ENCODE data around the gene PATE4.
"Not testable (repeated sequence)": the region's sequence is repeated elsewhere in the genome, so short reads cannot be mapped to it uniquely, and the experiment has no call there.

PATE4 gene, protein sequence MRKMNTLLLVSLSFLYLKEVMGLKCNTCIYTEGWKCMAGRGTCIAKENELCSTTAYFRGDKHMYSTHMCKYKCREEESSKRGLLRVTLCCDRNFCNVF

DNA sequence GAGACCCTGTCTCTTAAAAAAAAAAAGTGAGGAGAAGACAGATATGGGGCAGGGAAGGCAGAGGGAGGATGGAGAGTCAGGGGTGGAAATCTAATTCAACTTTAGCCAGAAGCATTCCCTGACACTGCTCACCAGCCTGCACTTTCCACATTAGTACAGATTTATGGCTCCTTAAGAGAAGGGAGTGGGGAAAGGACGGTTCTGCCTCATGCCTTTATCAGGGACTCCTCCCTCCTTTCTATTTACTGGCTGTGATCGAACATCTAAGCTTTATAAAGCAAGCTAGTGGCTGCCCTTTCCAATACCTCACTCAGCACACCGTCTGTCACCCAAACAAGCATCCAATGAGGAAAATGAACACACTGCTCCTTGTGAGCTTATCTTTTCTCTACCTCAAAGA is at the start of gene PATE4:
PATE4 (plus strand) TSS at position 301 of the 400 bp plus-strand sequence; CDS start at position 345, 44 bp downstream.
- DNase-seq = no peak

DNA sequence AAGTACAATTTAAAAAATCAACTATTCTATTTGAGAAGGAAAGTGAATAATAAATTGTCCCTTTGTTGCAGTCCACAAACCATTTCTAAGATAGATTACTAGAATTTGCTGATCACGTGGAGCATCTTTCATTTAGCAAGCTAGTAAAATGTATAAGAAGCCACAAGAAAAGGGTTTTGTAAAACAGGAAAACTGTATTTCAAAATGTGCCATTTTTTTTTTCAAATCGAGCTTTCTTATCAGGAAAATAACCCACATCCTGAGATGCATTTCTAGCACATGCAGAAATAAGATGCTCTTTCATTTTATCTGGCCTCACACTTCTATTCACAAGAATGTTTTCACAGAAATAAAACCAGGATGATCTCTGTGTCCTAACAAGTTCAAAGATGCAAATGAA is 48.4 kb upstream of the PATE4 start:
- no peak for DNase-seq

DNA sequence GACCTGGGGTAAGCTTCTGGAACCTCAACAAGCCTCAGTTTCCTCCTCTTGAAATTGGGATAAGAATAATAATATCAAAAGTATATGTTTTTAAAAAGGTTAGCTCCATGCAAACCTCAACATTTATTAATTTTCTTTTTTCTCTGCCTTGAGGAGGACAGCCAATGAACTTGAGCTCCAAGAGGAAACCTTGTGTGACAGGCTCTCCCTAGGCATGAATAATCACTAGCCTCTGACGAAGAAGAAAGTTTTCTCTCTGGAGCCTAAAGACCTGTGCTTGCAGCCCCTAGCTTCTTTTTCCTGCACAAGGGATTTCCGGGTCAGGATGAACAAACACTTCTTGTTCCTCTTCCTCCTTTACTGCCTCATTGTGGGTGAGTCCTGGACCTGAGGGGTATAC is 45.3 kb upstream of the PATE4 start, which contains the start of gene PATE3:
PATE3 (plus strand) TSS at position 301 of the 400 bp plus-strand sequence; CDS start at position 326, 25 bp downstream.
- no peak for DNase-seq

DNA sequence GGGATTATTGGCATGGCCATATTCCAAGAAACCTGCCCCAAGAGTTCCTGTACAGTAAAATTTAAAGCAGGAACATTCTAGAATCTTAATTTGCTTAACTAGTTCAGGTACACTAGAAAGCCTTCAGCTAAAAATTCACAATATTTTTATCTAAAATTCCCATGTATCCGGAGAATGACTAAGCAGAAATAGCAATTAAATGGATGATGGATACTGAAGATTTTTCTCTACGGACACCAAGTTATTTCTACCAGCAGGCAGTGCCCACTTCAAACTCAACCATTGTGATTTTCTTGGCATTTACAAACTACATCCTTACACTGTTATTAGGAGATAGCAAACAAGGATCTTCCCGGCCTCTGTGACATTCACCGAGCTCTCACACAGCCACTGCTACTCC is 42.3 kb upstream of the PATE4 start:
- no peak for DNase-seq

DNA sequence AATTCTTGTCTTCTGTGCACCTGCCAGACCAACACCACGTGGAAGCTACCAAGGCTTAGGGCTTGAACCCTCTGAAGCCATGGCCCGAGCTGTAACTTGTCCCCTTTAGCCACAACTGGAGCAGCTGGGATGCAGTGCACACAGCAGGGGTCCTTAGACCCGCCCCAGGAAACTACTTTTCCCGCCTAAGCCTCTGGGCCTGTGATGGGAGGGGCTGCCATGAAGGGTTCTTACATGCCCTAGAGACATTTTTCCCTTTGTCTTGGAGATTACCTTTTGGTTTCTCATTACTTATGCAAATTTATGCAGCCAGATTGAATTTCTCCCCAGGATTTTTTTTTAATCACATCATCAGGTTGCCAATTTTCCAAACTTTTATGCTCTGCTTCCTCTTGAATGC is 35.5 kb upstream of the PATE4 start:
- DNase-seq = no peak

DNA sequence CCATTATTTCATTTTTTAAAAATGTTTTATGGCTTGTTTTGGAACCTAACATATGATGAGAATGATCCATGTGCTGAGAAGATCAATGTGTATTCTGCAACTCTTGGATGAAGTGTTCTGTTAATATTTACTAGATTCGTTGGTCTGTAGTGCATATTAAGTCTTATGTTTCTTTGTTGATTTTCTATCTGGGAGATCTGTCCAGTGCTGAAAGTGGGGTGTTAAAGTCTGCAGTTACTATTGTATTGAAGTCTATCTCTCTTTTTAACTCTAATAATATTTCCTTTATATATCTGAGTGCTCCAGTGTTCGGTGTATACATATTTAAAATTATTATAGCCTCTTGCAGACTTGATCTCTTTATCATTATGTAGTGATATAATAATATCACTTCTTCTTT is 33.3 kb upstream of the PATE4 start:
- no peak for DNase-seq

DNA sequence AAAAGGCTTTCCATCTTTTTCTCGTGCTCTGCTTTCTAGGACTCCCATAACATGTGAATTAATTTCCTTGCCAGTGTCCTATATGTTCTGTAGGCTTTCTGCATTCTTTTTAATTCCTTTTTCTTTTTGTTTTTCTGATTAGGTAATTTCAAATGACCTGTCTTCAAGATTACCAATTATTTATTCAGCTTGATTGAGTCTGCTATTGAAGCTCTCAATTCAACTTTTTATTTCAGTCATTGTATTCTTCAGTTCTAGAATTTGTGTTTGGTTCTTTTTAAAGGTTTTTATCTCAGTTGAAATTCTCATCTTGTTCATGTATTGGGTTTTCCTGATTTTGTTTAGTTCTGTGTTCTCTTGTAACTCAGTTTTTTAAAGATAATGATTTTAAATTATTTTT is 30.7 kb upstream of the PATE4 start:
- no peak for DNase-seq

DNA sequence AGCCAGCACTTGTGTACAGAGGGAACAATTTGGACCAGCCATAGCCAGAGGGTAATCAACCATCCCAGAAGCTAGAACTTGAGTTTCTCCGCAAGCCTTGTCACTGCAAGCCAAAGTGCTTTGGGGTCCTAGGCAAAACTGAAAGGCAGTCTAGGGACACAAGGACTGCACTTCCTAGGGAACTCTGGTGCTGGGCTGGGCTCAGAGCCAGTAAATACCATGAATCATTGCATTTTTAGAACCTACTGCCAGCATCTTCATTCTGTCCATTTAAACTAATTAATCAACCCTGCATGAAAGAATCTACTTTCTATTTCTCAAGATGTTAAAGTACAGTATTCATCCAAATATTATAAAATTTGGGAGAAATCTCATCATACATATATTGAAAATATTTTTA is 25.2 kb upstream of the PATE4 start:
- no peak for DNase-seq

DNA sequence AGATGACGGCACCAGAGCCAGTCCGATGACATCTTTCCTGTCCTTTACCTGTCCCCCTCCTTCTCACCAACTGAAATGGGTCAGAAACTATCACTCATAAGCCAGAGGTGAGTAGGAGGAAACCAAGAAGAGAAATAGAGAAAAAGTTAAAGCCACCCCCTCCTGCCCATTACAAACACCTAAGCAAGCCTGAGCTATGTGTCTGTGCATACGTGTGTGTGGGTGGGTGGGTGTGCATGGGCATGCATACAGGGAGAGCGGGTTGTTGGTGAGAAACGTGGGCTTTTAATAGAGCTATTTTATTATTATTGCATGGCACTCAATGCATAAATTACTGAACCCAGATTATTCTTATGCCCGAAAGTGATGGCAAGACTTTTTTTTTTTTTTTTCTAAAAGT is 2.6 kb downstream of the PATE4 start:
- DNase-seq = no peak

DNA sequence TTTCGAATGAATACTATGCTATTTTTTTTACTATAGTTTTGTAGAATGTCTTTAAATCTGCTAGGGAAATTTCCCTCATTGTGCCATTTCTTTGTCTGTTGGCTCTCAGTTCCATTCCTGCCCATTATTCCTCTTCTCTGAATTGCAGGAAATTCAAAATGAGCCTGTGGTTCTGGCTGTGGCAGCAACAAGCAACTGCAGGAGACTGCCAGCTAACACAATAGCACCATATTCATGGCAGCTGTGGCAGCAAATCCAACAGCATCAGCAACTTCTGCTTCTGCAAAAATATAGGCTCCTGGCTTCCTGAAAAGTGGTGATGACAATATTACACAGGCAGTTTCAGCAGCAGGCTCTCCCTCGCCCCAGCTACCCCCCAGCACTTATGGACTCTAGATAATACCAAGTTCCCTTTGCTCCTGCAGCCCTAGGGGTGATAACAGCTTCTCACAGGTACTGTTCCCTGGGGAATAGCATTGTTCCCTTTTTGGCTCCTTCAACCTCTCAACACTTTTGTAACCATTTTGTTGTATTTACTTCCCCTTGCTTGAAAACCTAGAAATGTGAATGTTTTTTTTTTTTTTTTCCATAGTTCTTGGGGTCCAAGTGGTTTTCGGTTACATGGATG is 9.3 kb downstream of the PATE4 start:
- no peak for DNase-seq

DNA sequence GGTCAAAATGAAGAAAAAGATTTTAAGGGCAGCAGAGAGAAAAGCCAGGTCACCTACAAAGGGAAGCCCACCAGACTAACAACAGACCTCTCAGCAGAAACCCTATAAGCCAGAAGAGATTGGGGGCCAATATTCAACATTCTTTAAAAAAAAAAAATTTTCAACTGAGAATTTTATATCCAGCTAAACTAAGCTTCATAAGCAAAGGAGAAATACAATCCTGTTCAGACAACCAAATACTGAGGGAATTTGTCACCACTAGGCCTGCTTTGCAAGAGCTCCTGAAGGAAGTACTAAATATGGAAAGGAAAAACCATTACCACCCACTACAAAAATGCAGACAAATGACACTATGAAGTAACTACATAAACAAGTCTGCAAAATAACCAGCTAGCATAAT is 13.1 kb downstream of the PATE4 start:
- no peak for DNase-seq

DNA sequence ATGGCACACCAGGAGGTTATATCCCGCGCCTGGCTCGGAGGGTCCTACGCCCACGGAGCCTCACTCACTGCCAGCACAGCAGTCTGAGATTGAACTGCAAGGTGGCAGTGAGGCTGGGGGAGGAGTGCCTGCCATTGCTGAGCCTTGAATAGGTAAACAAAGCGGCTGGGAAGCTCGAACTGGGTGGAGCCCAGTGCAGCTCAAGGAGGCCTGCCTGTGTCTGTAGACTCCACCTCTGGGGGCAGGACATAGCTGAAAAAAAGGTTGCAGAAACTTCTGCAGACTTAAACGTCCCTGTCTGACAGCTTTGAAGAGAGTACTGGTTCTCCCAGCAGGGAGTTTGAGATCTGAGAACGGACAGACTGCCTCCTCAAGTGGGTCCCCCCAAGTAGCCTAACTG is 24.6 kb downstream of the PATE4 start:
- not testable (repeated sequence) for DNase-seq

DNA sequence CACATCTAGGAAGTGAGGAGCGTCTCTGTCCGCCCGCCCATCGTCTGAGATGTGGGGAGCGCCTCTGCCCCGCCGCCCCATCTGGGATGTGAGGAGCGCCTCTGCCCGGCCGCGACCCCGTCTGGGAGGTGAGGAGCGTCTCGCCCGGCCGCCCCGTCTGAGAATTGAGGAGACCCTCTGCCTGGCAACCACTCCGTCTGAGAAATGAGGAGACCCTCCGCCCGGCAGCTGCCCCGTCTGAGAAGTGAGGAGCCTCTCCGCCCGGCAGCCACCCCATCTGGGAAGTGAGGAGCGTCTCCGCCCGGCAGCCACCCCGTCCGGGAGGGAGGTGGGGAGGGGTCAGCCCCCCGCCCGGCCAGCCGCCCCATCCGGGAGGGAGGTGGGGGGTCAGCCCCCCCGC is 29.7 kb downstream of the PATE4 start:
- not testable (repeated sequence) for DNase-seq

DNA sequence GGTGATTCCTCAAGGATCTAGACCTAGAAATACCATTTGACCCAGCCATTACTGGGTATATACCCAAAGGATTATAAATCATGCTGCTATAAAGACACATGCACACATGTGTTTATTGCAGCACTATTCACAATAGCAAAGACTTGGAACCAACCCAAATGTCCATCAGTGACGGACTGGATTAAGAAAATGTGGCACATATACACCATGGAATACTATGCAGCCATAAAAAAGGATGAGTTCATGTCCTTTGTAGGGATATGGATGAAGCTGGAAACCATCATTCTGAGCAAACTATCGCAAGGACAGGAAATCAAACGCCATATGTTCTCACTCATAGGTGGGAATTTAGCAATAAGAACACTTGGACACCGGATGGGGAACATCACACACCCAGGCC is 32.2 kb downstream of the PATE4 start:
- not testable (repeated sequence) for DNase-seq

DNA sequence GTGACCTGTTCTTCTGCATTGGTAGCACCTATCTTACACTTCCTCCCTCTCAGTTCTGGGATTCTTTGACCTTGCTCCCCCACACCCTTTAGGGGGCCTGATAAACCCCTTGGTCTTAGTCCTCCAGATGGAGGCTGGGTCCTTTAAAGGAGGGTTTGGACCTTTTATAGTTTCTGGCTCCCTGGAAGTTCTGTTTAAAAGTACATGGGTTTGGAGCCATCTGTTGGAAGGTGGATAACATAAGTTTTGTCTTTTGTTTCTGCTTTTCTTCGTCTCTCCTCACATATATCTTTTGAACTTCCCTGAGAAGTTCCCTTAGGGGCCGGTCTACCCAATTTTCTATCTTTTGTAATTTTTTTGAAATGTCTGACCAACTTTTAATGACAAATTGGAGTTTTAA is 36.4 kb downstream of the PATE4 start:
- no peak for DNase-seq

DNA sequence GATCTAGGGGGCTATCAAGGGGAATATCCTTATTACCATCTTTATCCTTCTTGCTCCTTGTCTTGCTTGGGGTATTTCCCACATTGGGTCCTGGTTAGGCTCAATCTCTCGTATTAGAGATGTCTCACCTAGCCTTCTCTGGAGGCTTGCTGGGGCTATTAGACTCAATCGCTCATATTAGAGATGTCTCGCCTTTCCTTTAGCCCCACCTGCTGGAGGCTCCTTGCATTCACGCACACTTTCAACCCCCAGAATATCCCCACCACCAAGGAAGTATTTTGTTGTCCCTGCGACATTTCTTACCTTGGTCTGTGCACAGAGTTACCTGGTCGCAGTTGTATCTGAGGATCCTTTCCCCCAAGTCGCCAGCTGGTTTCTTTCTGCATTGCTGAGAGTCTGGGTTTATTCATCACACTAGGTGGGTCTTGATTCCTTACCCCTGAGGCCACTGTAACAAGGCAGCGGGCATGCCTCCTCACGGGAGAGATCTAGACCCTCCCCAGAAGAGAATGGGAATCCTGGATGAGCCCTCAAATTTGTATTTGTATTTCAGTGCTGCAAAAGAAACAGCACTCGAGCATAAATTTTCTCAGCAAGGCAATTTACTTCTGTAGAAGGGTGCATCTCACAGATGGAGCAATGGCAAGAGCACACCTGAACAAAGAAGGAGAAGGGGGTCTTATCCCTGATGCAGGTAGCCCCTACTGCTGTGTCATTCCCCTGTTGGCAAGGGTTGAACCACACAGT is 38.4 kb downstream of the PATE4 start:
- no peak for DNase-seq

DNA sequence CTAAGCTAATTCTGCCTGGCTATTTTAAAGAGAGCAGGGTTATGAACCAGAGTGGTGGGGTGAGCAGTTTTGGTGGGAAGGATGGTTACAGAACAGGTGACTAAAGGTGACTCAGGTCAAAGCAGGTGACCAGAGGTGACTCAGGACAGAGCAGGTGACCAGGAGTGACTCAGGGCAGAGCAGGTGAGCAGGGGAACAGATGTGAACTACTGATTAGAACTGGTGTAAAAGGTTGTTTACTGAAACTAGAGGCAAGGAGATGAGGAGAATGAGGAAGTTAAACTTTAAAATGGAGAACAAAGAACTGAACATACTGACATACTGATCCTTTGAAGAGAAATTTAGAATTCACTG is 39.0 kb downstream of the PATE4 start:
- DNase-seq = no peak

DNA sequence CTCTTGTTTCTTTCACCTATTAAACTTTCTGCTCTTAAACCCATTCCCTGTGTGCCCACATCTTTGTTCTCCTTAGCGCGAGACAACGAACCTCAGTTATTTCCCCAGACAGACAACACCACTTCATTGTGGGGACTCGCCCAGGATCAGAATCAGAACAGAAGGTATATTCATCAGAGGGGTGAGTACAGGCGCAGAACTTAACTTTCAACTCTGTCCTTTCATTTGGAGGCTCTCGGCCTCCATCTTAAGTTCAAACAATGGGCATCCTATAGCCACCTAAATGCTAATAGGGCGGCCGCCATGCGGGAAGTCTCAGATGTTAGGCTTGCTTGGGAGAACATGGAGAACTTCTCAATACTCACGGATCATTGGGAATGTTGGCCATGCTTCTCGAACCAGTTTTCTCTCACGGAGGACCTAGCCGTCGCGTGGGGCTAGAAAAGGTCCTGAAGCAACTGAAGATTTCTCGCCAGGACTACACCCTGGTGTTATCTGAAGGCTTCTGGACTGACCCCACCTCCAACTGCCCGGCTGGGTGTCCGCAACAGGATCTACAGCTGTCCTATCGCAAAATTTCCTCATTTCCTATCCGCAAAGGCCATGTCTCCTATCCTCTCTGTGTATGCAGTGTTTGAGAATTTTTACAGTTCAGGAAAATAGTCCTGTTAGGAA is 40.9 kb downstream of the PATE4 start:
- no peak for DNase-seq

DNA sequence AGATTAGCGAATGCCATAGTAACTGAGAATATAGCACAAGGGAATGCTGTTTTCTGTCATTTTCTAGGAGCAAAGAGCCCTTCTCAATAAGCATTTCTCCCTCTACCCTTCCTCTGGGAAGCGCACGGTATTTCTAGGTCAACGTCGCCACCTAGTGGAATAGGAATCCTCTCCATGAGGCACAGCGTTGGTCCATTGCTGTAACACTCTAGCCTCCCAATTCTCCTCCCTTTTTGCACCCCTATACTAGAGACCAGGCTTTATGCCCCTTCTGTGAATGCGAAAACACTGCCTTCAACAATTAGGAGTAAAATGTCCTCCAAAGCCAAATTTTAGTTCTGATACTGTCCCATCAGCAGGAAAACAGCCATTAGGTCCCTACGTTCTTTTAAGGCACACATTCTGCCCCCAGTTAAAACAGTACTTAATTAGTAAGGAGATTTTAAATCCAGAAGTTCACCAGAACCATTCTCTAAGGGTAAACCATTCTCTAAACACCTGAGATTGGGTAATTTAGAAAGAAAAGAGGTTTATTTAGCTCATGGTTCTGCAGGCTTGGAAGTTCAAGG is 41.5 kb downstream of the PATE4 start:
- DNase-seq = peak; percentile 14

DNA sequence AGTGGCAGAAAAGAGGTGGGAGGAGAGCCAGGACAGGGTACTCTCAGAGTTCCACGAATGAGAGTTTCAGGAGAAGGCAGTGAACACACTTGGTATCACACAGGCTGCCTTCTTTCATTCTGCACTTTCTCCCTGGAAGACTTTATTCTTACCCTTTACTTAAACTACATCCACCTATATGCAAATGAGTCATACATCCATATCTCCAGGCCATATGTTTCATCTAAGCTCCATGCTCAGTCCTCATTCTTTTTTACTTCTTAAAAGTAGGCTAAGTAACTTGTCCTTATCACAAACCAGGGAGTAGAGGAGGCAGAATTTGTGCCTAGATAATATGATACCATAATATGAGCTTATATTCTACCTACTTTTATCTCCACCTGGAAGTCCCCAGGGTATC is 48.2 kb downstream of the PATE4 start:
- no peak for DNase-seq

DNA sequence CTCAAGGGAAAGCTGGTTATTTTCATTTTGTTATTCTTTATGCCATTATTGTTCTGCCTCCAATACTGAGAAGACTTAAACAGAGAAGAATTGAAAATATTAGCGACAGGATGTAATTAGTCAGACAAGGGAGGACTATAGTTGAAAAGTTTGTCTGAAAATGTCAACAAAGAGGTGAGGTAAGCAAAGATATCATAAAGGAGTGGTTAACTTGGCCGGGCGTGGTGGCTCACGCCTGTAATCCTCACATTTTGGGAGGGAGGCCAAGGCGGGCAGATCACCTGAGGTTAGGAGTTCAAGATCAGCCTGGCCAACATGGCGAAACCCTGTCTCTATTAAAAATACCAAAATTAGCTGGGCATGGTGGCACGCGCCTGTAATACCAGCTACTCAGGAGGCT is 50.3 kb downstream of the PATE4 start:
- no peak for DNase-seq

DNA sequence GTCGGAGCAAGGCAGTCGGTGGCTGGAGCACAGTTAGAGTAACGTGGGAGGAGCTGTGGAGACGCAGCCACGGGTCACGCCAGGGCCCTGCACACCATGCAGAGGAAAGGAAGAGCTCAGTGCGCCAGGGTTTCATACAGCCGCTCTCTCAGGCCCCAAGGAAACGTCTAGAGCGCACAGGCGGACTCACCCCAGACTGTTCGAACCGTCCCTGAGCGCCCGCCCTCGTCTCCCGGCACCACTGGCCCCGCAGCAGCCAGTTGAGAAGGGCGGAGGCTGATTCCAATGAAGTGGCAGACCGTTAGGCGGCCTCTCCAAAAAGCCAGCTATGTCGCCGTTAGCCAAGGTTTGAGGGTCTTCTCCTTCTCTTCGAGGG is 53.9 kb downstream of the PATE4 start:
- DNase-seq = no peak

Data from NCI-H524 treated with DMSO at 0.1 percent for 48 hours (cell line).